Keratinocyte (primary cell): ENCODE results near the gene JMJD7.

Source experiments
- CTCF ChIP-seq, 3 experiments: IDR thresholded peaks in 1 of 3; conservative IDR thresholded peaks in 1 of 3; optimal IDR thresholded peaks in 1 of 3; 2 replicates in 2 of 3; 3 replicates in 1 of 3; pipeline versions ENCODE3 to v1.5.1; 2011; ENCODE audit warnings: low read length in 3 of 3, mild to moderate bottlenecking in 3 of 3, moderate library complexity in 2 of 3, control low read depth in 1 of 3, inconsistent platforms in 1 of 3; ENCODE audit not compliant: insufficient read depth in 2 of 3; ENCODE audit errors: extremely low read depth in 1 of 3
- EZH2 ChIP-seq: IDR thresholded peaks from one replicate; pipeline ENCODE4 v1.6.1; 2012; ENCODE audit warnings: inconsistent platforms, mild to moderate bottlenecking, low read length, moderate library complexity

GRCh38 chr15:41886741-41887140, 58.8 kb downstream of the JMJD7 start:
- TF ChIP-seq CTCF (optimal IDR thresholded peaks at IDR 0.05 in 1 of 3, IDR thresholded peaks at IDR 0.05 in 1 of 3, conservative IDR thresholded peaks at IDR 0.05 in 1 of 3; ENCODE audit: extremely low read depth in 1 of 3, insufficient read depth in 2 of 3, low read length in 3 of 3) = no peak
- TF ChIP-seq EZH2 = no peak
